CD8-positive, alpha-beta memory T cell (primary cell): Measurements from ENCODE around the gene POLR2H. TPM values are rescaled to one million over a fixed set of nuclear protein-coding genes. Genes with fewer than 3 reads are reported as not detected.

Source experiments
- CTCF ChIA-PET: fragments of 350-600 bp; sonication (Branson Sonifier 250); formaldehyde crosslinking; loops from one replicate; lab custom pipeline; 2021; ENCODE audit warnings: antibody characterized with exemption; lab: Charles Lee
- POLR2A ChIA-PET: fragments of 350-600 bp; sonication (Branson Sonifier 250); formaldehyde crosslinking; loops from one replicate; lab custom pipeline; 2021; ENCODE audit warnings: antibody characterized with exemption; lab: Charles Lee
- DNase-seq, 5 donors: peaks; one replicate each; pipeline versions ENCODE4 v3.0.0 to v3.0.0-alpha.2; 2020 to 2022; ENCODE audit warnings: mixed read lengths in 1 of 5
- H3K27ac ChIP-seq: one replicate; pipeline ENCODE4 v1.7.0; 2013; ENCODE audit warnings: low read depth, mild to moderate bottlenecking, low read length, moderate library complexity
- H3K27me3 ChIP-seq: 2 replicates; pipeline ENCODE4 v1.7.0; 2013; ENCODE audit warnings: low read length, mild to moderate bottlenecking; ENCODE audit not compliant: insufficient read depth, poor library complexity, severe bottlenecking
- H3K36me3 ChIP-seq: 2 replicates; pipeline ENCODE4 v1.7.0; 2013; ENCODE audit warnings: mild to moderate bottlenecking, low read length, moderate library complexity; ENCODE audit not compliant: insufficient read depth
- H3K4me1 ChIP-seq: 2 replicates; pipeline ENCODE4 v1.7.0; 2013; ENCODE audit warnings: mild to moderate bottlenecking, low read length, moderate library complexity; ENCODE audit not compliant: insufficient read depth
- H3K4me3 ChIP-seq: 2 replicates; pipeline ENCODE4 v1.7.0; 2013; ENCODE audit warnings: mild to moderate bottlenecking, low read length
- H3K9me3 ChIP-seq: 2 replicates; pipeline ENCODE4 v1.7.0; 2013; ENCODE audit warnings: mild to moderate bottlenecking, low read length
- H3K27ac Mint-ChIP-seq, 8 donors: one replicate each; pipeline ENCODE4 v1.8.0; 2020 to 2021; ENCODE audit warnings: mixed read lengths in 8 of 8, mild to moderate bottlenecking in 6 of 8, inconsistent platforms in 3 of 8, moderate library complexity in 3 of 8
- H3K27me3 Mint-ChIP-seq, 2 donors: one replicate each; pipeline ENCODE4 v1.8.0; 2020 to 2021; ENCODE audit warnings: mixed read lengths in 2 of 2, mild to moderate bottlenecking in 1 of 2, moderate library complexity in 1 of 2
- H3K36me3 Mint-ChIP-seq, 3 donors: one replicate each; pipeline ENCODE4 v1.8.0; 2020 to 2021; ENCODE audit warnings: mixed read lengths in 3 of 3, inconsistent platforms in 1 of 3, mild to moderate bottlenecking in 1 of 3
- H3K4me1 Mint-ChIP-seq, 3 donors: one replicate each; pipeline ENCODE4 v1.8.0; 2020 to 2021; ENCODE audit warnings: mixed read lengths in 3 of 3, inconsistent platforms in 1 of 3, mild to moderate bottlenecking in 1 of 3
- H3K4me3 Mint-ChIP-seq, 7 donors: one replicate each; pipeline ENCODE4 v1.8.0; 2020 to 2021; ENCODE audit warnings: mixed read lengths in 7 of 7, mild to moderate bottlenecking in 6 of 7, moderate library complexity in 4 of 7, inconsistent platforms in 2 of 7
- H3K9me3 Mint-ChIP-seq, 5 donors: one replicate each; pipeline ENCODE4 v1.8.0; 2020 to 2022; ENCODE audit warnings: mixed read lengths in 5 of 5, mild to moderate bottlenecking in 3 of 5, moderate library complexity in 2 of 5, inconsistent platforms in 1 of 5
- polyA plus RNA-seq: library from polyadenylated mRNA; unstranded; fragments of 300-500 nt; fragmentation: Illumina TruSeq; gene quantifications from one replicate; pipeline ENCODE4 v1.2.3, GENCODE V29; 2021
- total RNA-seq, 2 experiments: library from RNA; stranded (reverse); gene quantifications; one replicate each; pipeline ENCODE4 v1.2.3, GENCODE V29; 2021

POLR2H gene
- total and polyA plus RNA-seq, 3 experiments from 2014 or later = 52.1 to 147 (median 147) TPM

DNA sequence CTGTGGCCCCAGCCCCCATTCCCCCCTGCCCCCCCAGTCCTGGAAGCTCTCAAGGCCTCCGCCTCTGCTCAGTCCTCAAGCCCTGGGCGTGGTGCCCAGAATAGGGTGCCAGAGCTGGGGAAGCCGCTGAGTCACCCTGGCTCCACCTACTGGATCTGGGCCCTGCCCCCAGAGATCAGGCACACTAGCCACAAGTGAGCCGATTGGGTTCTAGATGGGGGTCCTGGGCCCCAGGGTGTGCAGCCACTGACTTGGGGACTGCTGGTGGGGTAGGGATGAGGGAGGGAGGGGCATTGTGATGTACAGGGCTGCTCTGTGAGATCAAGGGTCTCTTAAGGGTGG is 41.4 kb upstream of the POLR2H start:
- ChIA-PET CTCF (no interaction called here), POLR2A (no interaction called here)
- H3K4me1 Mint-ChIP-seq = peaks cover 29 to 39% (median 31%) of the 10 kb centered on the region in 3 donors
- Histone ChIP-seq H3K4me1 (peaks cover 22% of the 10 kb centered on the region), H3K9me3 (no peaks in the 10 kb centered on the region), H3K27me3 (no peaks in the 10 kb centered on the region), H3K27ac (no peak overlapping the region), H3K36me3 (peaks cover 56% of the 10 kb centered on the region), H3K4me3 (no peak overlapping the region)
- peaks cover 0 to 80% (median 20%) of the 10 kb centered on the region in 3 donors for H3K36me3 Mint-ChIP-seq
- no peak overlapping the region for H3K4me3 Mint-ChIP-seq
- no peaks in the 10 kb centered on the region for H3K9me3 Mint-ChIP-seq
- peak overlapping the region in 2 of 8 donors; percentile 12 to 68 for H3K27ac Mint-ChIP-seq
- no peak for DNase-seq
- H3K27me3 Mint-ChIP-seq = no peaks in the 10 kb centered on the region

DNA sequence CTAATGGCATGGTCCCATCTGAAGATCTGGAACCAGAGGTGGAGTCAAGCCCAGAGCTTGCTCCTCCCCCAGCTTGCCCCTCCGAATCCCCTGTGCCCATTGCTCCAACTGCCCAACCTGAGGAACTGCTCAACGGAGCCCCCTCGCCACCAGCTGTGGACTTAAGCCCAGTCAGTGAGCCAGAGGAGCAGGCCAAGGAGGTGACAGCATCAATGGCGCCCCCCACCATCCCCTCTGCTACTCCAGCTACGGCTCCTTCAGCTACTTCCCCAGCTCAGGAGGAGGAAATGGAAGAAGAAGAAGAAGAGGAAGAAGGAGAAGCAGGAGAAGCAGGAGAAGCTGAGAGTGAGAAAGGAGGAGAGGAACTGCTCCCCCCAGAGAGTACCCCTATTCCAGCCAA is 39.8 kb upstream of the POLR2H start:
- DNase-seq = no peak
- H3K9me3 ChIP-seq = no peaks in the 10 kb centered on the region
- no peaks in the 10 kb centered on the region for H3K9me3 Mint-ChIP-seq
- ChIA-PET POLR2A (no interaction called here), CTCF (no interaction called here)
- peaks cover 11% of the 10 kb centered on the region for H3K4me1 ChIP-seq
- no peak overlapping the region for H3K27ac ChIP-seq
- peaks cover 21 to 26% (median 22%) of the 10 kb centered on the region in 3 donors for H3K4me1 Mint-ChIP-seq
- no peaks in the 10 kb centered on the region for H3K27me3 Mint-ChIP-seq
- peaks cover 67% of the 10 kb centered on the region for H3K36me3 ChIP-seq
- H3K36me3 Mint-ChIP-seq = peaks cover 0 to 91% (median 20%) of the 10 kb centered on the region in 3 donors
- peak overlapping the region in 2 of 8 donors; percentile 56 to 68 for H3K27ac Mint-ChIP-seq
- H3K4me3 ChIP-seq = no peak overlapping the region
- no peaks in the 10 kb centered on the region for H3K27me3 ChIP-seq
- no peak overlapping the region for H3K4me3 Mint-ChIP-seq

DNA sequence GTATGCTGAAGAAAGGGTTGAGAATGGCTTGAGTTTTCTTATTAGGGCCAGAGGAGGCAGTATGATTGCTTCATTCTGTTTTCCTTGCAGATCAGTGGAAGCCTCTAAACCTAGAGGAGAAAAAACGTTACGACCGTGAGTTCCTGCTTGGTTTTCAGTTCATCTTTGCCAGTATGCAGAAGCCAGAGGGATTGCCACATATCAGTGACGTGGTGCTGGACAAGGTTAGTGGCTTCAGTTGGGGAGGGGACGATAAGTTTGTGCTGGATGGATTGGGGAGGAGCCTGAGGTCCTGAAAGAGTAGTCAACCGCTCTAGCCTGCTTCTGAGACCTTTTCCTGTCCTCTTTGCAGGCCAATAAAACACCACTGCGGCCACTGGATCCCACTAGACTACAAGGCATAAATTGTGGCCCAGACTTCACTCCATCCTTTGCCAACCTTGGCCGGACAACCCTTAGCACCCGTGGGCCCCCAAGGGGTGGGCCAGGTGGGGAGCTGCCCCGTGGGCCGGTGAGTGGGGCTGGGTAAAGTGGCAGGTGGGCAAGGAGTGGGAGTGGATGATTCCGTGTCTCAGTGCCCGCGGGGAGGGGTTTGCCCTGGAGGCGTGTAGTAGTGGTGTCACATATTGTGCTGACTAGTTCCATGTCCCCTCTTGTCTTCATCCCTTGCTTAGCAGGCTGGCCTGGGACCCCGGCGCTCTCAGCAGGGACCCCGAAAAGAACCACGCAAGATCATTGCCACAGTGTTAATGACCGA is 38.6 kb upstream of the POLR2H start:
- peaks cover 76% of the 10 kb centered on the region for H3K36me3 ChIP-seq
- CTCF ChIA-PET = no interaction called here
- H3K4me3 ChIP-seq = no peak overlapping the region
- Mint-ChIP-seq H3K4me3 (no peak overlapping the region), H3K9me3 (no peaks in the 10 kb centered on the region), H3K27ac (no peak overlapping the region), H3K4me1 (peaks cover 9 to 14% (median 9%) of the 10 kb centered on the region in 3 donors), H3K27me3 (no peaks in the 10 kb centered on the region), H3K36me3 (peaks cover 0 to 91% (median 20%) of the 10 kb centered on the region in 3 donors)
- no peaks in the 10 kb centered on the region for H3K27me3 ChIP-seq
- DNase-seq = no peak
- no peaks in the 10 kb centered on the region for H3K9me3 ChIP-seq
- POLR2A ChIA-PET = no interaction called here
- no peak overlapping the region for H3K27ac ChIP-seq
- H3K4me1 ChIP-seq = no peaks in the 10 kb centered on the region

DNA sequence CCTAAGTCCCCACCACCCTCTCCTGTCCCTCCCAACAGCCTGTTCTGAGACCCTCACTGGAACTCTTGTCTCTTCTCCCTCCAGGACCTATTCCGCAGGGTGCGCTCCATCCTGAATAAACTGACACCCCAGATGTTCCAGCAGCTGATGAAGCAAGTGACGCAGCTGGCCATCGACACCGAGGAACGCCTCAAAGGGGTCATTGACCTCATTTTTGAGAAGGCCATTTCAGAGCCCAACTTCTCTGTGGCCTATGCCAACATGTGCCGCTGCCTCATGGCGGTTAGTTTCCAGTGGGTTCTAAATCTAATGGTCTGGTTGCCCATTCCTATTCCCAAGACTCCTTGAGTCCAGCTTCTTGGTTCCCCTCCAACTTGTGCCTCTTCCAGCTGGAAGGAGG is 37.8 kb upstream of the POLR2H start:
- no peaks in the 10 kb centered on the region for H3K27me3 Mint-ChIP-seq
- Histone ChIP-seq H3K9me3 (no peaks in the 10 kb centered on the region), H3K4me3 (no peak overlapping the region), H3K27ac (no peak overlapping the region), H3K36me3 (peaks cover 82% of the 10 kb centered on the region), H3K27me3 (no peaks in the 10 kb centered on the region), H3K4me1 (no peaks in the 10 kb centered on the region)
- H3K4me1 Mint-ChIP-seq = peaks cover 6 to 10% (median 6%) of the 10 kb centered on the region in 3 donors
- no peak for DNase-seq
- H3K9me3 Mint-ChIP-seq = no peaks in the 10 kb centered on the region
- peaks cover 0 to 96% (median 24%) of the 10 kb centered on the region in 3 donors for H3K36me3 Mint-ChIP-seq
- CTCF ChIA-PET = interaction anchor here (1.1 kb wide), 1 partner anchor 190 kb away, joined by 3 read pairs; no protein-coding TSS in a partner anchor
- no peak overlapping the region for H3K4me3 Mint-ChIP-seq
- no peak overlapping the region for H3K27ac Mint-ChIP-seq
- POLR2A ChIA-PET = no interaction called here

DNA sequence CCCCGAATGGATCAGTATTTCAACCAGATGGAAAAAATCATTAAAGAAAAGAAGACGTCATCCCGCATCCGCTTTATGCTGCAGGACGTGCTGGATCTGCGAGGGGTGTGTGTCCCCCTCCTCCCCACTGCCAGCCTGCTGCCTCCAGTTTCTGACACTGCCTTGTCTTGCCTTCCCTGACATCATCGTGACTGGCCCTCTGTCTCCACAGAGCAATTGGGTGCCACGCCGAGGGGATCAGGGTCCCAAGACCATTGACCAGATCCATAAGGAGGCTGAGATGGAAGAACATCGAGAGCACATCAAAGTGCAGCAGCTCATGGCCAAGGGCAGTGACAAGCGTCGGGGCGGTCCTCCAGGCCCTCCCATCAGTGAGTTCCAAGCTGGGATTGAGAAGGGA is 36.2 kb upstream of the POLR2H start:
- Histone ChIP-seq H3K9me3 (no peaks in the 10 kb centered on the region), H3K4me1 (no peaks in the 10 kb centered on the region), H3K36me3 (peaks cover 88% of the 10 kb centered on the region), H3K4me3 (no peak overlapping the region), H3K27me3 (no peaks in the 10 kb centered on the region), H3K27ac (no peak overlapping the region)
- ChIA-PET CTCF (no interaction called here), POLR2A (no interaction called here)
- Mint-ChIP-seq H3K9me3 (no peaks in the 10 kb centered on the region), H3K27me3 (no peaks in the 10 kb centered on the region), H3K27ac (peak overlapping the region in 1 of 8 donors; percentile 70), H3K36me3 (peaks cover 0 to 98% (median 33%) of the 10 kb centered on the region in 3 donors), H3K4me3 (no peak overlapping the region), H3K4me1 (no peaks in the 10 kb centered on the region)
- DNase-seq = no peak

DNA sequence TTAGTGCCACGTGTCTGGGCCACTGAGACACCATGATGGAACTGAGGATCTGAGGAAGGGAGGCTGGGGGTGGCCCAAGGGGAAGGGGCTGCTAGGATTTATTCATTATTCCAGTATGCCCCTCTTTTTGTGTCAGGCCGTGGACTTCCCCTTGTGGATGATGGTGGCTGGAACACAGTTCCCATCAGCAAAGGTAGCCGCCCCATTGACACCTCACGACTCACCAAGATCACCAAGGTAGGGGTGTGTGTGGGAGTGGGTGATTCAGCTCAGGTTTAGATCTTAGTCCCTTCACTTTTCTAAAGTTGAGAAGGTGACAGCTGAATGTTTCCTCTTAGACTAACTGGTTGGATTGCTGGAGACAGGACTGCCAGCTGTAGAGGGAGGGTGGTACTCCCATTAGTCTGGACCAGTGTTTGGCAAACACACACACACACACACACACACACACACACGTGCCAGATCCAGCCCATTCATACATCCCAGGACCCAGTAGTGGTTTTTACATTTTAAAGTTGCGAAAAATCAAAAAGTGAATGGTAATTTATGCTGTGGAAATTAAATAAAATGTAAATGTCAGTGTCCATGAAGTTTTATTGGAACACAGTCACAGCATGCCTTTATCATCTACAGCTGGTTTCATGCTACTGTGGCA is 35.7 kb upstream of the POLR2H start:
- no peak overlapping the region for H3K4me3 Mint-ChIP-seq
- ChIA-PET CTCF (no interaction called here), POLR2A (no interaction called here)
- peak overlapping the region in 3 of 8 donors; percentile 37 to 66 (median 43) for H3K27ac Mint-ChIP-seq
- peaks cover 0 to 96% (median 30%) of the 10 kb centered on the region in 3 donors for H3K36me3 Mint-ChIP-seq
- no peaks in the 10 kb centered on the region for H3K4me1 Mint-ChIP-seq
- no peak overlapping the region for H3K4me3 ChIP-seq
- H3K27ac ChIP-seq = no peak overlapping the region
- H3K9me3 ChIP-seq = no peaks in the 10 kb centered on the region
- no peaks in the 10 kb centered on the region for H3K9me3 Mint-ChIP-seq
- H3K27me3 ChIP-seq = no peaks in the 10 kb centered on the region
- DNase-seq = no peak
- no peaks in the 10 kb centered on the region for H3K27me3 Mint-ChIP-seq
- peaks cover 83% of the 10 kb centered on the region for H3K36me3 ChIP-seq
- H3K4me1 ChIP-seq = no peaks in the 10 kb centered on the region

DNA sequence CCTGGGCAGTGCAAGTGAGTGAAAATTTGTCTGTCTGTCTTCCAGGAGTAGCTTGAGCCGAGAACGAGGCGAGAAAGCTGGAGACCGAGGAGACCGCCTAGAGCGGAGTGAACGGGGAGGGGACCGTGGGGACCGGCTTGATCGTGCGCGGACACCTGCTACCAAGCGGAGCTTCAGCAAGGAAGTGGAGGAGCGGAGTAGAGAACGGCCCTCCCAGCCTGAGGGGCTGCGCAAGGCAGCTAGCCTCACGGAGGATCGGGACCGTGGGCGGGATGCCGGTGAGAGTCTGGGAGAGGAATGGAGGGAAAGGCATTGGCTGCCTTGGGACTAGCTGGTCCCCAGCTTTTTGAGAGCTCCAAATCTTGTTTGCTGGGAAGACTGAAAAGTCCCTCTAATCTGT is 34.3 kb upstream of the POLR2H start:
- H3K27ac ChIP-seq = no peak overlapping the region
- no peaks in the 10 kb centered on the region for H3K27me3 Mint-ChIP-seq
- no peak overlapping the region for H3K4me3 Mint-ChIP-seq
- no peak for DNase-seq
- ChIA-PET CTCF (interaction anchor here (1.3 kb wide), 1 partner anchor 24 kb away, joined by 4 read pairs; no protein-coding TSS in a partner anchor), POLR2A (no interaction called here)
- H3K9me3 Mint-ChIP-seq = no peaks in the 10 kb centered on the region
- H3K36me3 ChIP-seq = peaks cover 83% of the 10 kb centered on the region
- H3K27me3 ChIP-seq = no peaks in the 10 kb centered on the region
- no peaks in the 10 kb centered on the region for H3K9me3 ChIP-seq
- peak overlapping the region in 3 of 8 donors; percentile 43 to 70 (median 67) for H3K27ac Mint-ChIP-seq
- no peaks in the 10 kb centered on the region for H3K4me1 Mint-ChIP-seq
- H3K4me1 ChIP-seq = no peaks in the 10 kb centered on the region
- peaks cover 0 to 96% (median 25%) of the 10 kb centered on the region in 3 donors for H3K36me3 Mint-ChIP-seq
- H3K4me3 ChIP-seq = no peak overlapping the region

DNA sequence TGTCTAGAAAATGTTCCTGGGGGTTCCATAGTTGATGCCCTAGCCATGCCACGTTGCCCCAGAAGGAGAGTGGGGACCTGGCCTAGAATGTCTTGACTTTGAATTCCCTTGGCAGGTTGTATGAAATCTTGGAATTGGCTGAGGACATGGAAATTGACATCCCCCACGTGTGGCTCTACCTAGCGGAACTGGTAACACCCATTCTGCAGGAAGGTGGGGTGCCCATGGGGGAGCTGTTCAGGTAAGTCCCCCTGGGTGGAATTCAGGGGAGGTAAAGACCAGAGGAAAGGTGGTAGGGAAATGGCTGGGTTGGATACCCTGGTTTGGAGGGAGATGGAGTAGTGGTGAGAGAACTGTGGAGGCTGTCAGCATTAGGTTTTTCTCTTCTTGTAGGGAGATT is 33.0 kb upstream of the POLR2H start:
- DNase-seq = no peak
- Histone ChIP-seq H3K9me3 (no peaks in the 10 kb centered on the region), H3K4me1 (no peaks in the 10 kb centered on the region), H3K27ac (no peak overlapping the region), H3K36me3 (peaks cover 82% of the 10 kb centered on the region), H3K4me3 (no peak overlapping the region), H3K27me3 (no peaks in the 10 kb centered on the region)
- POLR2A ChIA-PET = no interaction called here
- H3K27me3 Mint-ChIP-seq = no peaks in the 10 kb centered on the region
- peaks cover under 1 to 6% (median 1%) of the 10 kb centered on the region in 3 donors for H3K4me1 Mint-ChIP-seq
- peak overlapping the region in 2 of 8 donors; percentile 9 to 58 for H3K27ac Mint-ChIP-seq
- peak overlapping the region in 1 of 7 donors; percentile 21 for H3K4me3 Mint-ChIP-seq
- CTCF ChIA-PET = interaction anchor here (1.3 kb wide), 1 partner anchor 22 kb away, joined by 4 read pairs; no protein-coding TSS in a partner anchor
- no peaks in the 10 kb centered on the region for H3K9me3 Mint-ChIP-seq
- peaks cover 0 to 96% (median 25%) of the 10 kb centered on the region in 3 donors for H3K36me3 Mint-ChIP-seq
